NCI-H2029 treated with DMSO at 0.1 percent for 48 hours (cell line): ENCODE data around the gene RABEP1.

ENCODE experiments used
- DNase-seq: peaks from one replicate; lab custom pipeline; 2025; lab: John Stamatoyannopoulos, UW

RABEP1 gene

DNA sequence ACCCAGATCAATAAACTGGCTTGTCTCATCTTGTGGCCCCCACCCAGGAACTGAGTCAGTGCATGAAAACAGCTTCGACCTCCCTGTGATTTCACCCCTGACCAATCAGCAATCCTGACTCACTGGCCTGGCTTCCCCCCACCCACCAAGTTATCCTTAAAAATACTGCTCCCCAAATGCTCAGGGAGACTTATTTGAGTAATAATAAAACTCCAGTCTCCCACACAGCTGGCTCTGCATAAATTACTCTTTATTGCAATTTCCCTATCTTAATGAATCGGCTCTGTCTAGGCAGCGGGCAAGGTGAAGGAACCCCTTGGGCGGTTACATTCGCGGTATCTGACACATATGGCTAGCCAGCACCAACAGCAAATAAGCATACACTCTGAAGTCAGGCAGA is 9.8 kb upstream of the RABEP1 start:
- no peak for DNase-seq

DNA sequence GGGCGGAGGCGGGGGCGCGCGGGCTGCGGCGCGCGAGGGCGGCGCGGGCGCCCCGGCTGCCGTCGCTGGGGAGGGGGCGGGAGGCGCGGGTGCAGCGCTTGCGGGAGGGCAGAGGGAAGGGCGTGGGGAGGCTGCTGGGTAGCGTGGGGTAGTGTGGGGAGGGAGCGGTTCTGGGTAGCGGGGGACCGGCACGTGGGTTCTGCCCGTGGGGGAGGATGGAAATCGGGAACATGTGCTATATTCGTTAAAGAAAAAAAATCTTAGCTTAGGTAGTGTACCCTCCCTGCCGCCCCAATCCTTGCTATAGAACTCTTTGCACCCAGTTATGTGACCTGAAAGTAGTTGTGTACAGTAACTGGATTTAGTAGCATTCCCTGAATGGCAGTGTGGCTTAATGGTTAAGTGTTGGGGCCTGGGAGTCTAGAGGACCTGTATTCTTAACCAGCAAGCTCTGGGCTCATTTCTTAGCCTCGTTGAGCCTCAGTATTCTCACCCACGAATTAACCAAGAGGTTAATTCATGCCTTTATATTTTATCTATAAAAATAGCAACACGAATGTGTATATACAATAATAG is 646 bp downstream of the RABEP1 start:
- no peak for DNase-seq

DNA sequence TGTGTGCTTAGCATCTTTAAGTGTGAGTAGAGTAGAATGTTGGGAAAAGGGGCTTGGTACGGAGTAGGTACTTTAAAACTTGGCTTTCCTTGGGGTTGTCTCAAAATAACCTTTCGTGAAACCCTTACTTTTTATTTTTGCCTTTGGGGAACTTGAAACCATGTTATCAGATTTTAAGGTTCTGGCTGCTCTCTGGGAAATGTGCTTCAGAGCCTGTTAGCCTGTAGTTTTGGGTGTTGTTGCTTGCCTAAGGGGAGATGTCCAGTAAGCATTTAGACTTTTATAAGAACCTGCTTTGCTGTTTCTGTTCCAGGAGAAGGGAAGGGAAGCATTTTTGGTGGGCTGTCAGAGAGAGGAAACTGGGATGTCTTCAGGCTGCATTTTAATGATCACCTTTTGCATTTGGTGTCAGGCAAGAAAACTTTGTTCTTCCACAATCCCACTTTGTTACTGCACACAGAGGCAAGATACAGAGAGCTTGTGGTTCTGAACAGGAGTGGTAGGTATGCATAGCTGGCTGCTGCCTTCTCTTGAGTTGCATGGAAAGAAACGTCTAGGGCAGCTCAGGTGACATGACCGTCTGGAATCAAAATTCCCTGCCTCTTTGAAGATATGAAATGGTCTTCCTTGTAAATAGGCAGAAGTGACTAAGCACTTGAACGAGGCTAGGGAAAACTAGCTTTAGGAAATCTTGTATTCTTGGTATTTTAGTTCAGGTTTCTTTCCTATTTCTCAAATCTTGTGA is 1.7 kb downstream of the RABEP1 start:
- DNase-seq = no peak

GRCh38 chr17:5284681-5285080 is 2.6 kb downstream of the RABEP1 start:
- no peak for DNase-seq

DNA sequence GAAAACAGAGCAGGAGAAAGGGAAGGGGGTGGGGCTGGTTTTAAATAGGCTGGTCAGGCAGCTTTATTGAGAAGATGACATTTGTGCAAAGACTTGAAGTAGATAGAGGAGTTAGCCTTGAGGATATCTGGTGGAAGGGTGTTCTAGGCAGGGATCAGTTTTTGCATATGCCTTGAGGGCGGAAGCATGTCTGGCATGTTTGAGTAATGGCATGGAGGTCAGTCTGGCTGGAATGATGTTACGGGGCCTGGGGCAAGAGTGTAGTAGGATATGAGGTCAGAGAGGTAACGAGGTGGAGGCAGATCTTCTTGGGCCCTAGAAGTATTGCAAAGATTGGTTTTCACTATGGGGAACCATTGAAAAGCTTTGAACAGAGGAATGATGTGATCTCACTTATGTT is 4.8 kb downstream of the RABEP1 start:
- no peak for DNase-seq

DNA sequence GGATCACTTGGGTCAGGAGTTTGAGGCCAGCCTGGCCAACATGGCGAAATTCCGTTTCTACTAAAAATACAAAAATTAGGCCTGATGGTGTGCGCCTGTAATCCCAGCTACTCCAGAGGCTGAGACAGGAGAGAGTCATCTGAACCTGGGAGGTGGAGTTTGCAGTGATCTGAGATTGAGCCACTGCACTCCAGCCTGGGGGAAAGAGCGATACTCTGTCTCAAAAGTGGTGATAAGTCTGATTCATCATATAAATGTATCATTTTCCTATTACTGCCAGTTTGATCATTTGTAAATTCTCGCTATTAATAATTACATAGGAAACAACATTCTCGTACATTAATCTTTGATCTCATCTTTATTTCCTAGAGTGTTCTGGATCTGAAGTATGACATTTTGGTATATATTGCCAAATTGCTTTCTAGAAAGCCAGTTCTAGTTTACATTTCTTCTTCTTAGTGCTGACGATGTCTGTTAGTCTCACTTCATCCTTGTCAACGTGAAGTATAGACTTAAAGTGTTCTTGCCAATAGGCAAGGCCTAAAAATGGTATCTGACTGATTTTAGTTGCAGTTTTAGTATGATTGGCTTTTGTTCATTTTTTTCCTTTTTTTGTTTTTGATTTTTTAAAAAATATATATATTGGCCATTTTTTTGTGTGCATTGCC is 9.7 kb downstream of the RABEP1 start:
- DNase-seq = no peak

- DNase-seq = no peak
These were observed 15.2 kb downstream of the RABEP1 start for GRCh38 chr17:5297245-5297644.

GRCh38 chr17:5299383-5299782 is 17.3 kb downstream of the RABEP1 start:
- DNase-seq = no peak

DNA sequence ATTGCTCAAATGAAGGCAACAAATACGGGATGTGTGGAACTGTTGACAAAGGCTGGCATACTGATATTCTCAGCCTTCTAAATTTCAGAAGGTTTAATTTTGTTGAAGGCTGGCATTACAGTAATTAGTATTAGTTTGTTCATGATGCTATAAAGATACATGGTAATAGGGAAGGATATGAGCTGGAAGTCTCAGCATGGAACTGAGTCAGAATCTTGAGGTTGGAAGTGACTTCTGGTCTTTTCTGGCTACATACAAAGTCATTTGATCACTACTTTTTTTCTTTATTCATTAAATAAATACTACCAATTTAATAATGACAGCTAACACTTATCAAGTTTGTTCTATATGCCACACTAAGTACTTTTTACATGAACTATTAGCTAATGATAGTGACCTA is 22.6 kb downstream of the RABEP1 start:
- no peak for DNase-seq

GRCh38 chr17:5309851-5310250 is 27.8 kb downstream of the RABEP1 start:
- DNase-seq = no peak

- no peak for DNase-seq
These were observed 43.8 kb downstream of the RABEP1 start for GRCh38 chr17:5325851-5326250.

DNA sequence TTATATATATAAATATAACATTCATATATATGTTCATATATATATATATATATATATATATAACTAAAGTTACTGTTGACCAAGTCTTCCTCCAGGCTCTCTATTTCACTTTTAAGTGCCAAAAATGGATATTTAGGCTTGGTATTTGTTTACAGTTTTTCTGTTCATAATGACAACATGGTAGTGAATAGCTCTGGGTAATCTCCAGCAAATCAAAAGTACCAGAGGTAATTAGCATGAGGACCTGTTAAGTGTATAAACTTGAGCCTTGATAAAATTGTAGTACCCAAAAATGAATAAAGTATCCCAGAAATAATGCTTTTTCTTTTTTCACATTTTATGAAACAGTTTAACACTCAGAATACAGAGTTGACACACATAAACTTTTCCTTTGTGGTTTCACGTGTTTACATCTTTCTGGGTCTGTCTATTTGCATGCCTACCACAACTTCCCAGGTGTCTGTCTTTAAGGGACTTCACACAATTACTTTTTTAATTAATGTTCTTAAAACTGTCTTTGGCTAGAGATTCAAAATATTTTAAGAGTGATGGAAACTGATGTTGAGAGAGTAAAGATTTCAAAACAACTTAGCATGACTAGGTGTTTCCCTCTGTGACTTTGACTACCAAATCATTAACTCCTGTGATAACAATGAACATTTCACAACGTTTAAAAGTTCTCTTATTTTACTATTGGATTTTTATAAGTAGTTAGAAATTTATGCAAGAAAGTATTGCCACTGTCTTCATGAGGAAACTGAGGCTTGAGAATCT is 47.9 kb downstream of the RABEP1 start:
- no peak for DNase-seq

DNA sequence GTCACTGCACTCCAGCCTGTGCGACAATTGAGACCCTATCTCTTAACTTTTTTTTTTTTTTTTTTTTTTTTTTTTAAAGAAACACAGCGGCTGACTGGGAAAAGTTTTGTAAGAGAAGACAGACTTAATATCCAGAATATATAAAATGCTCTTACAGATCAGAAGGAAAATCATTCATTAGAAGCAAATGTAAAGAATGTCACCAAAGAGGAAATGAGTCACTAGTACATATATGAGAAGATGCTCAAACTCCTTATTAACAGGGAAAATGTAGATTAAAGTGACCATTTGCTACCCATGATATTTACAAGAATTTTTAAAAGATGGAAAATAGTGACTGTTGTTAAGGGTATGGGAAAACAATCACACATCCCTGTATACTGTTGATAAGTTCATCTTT is 48.9 kb downstream of the RABEP1 start:
- DNase-seq = no peak

GRCh38 chr17:5331506-5331905 is 49.4 kb downstream of the RABEP1 start:
- no peak for DNase-seq

DNA sequence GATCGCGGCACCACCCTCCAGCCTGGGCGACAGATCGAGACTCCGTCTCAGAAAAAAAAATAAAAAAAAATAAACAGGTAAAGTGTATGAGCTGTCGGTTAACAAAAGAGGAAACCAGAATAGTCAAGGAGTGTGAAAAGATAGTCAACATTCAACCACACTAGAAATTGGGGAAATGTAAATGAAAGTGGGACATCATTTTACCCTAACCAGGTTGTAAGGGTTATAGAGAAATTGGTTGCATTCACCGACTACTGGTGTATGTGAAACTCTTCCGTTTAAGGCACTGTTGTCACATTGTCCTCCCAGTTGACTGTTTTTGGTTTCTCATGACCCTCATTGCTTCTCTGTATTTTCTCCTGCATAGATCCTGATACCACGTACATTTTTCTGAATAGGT is 62.8 kb downstream of the RABEP1 start:
- no peak for DNase-seq

GRCh38 chr17:5352681-5353289 is 70.7 kb downstream of the RABEP1 start:
- no peak for DNase-seq

DNA sequence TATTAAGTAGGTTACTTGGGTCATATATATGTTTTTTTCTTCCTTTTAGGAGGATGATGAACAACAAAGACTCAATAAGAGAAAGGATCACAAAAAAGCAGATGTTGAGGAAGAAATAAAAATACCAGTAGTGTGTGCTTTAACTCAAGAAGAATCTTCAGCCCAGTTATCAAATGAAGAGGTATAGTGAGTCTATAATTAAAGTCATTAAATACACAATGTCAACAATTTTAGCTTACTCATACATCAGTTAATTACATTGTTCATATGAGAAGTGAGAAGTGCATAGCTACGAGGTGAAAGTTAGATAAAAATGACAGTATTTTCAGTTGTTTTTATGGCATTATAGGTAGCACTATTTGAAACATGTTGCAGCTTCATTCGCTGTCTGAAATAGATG is 72.2 kb downstream of the RABEP1 start:
- no peak for DNase-seq

DNA sequence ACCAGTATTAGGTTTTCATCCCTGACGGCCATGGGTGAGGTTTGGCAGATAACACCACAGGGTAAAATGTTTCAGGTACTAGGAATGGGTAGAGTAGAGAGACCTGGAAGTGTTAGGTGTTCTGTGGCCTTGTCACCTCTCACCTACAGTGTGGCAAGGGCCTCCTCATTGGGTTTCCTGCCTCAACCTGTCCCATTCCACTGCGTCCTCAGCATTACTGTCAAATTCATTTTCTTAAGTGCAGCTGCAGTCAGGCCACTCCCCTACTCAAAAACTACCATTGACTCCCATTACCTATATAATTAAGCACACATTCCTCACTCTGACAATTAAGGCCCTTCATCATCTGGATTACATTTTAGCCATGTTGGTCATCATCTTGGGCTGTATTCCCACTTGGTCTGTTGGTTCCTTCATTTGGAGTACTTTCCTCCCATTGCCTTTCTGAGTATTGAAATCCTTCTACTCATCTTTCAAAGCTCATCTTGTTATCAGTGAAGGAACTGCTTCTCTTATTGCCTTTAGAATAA is 72.9 kb downstream of the RABEP1 start:
- DNase-seq = no peak

DNA sequence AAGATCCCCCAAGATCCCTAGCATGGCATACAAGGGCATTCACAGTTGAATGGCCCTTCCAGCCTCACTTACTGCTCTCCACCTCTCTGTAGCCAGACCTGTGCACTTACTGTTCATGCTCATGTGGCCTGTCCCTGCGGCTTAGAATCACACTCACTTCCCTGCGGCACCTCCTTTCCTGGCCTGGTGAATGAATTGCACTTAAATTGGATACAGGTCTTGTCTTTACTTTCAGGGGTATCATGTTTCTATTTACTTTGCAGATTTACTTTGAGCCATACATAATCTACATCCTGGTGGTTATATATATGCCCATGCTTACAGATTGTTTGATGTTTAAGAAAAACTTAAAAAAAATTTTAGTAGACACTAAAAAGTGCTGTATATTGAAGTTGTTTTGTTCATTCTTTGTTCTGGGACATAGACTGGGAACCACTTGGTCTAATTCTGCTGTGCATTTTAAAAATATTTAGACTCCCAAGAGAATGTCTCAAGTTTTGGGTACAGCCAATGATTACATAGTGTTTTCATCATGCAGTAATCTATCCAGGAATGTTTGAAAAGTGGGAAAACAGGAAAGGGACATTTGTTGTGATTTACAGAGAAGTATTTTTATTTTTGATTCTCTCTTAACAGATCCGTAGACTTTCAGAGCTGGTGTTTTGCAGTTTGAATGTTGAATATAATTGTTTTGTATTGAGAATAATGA is 73.5 kb downstream of the RABEP1 start:
- no peak for DNase-seq

GRCh38 chr17:5361426-5361825 is 79.3 kb downstream of the RABEP1 start:
- no peak for DNase-seq

DNA sequence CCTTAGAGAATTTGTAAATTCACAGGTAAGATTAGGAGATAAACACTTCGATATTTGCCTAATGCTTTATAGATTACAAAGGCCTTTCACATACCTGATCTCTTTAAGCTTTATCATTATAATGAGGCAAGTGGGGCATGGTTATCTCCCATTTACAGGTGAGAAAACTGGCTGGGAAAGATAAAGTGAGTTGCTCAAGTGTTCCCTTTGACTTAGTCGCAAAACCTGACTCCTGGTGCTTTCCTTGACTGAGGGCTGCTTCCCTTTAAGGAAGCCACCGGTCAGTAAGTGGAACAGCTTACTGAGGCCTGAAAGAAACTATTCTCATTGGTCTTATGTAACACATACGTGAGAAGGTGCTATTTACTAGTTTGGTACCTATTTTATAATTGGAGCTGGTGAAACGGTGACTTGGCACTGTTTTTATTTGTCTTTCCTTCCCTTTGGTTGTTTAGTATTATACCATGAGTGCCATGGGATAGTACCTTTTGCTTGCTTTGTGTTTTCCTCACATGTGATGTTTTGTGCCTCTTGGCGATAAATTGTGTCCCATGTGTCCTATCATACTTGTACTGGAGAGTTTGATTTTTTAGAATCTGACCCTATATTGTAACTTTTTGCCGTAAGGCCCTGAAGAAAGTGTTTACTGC is 80.2 kb downstream of the RABEP1 start:
- no peak for DNase-seq
